GM19193 (cell line): Measurements from ENCODE around the gene SARS1.

ENCODE experiments used
- POLR2A ChIP-seq: IDR thresholded peaks from 4 replicates; pipeline ENCODE4 v1.6.1; 2011; ENCODE audit not compliant: insufficient read depth, insufficient read length; ENCODE audit errors: extremely low read depth

The SARS1 gene

GRCh38 chr1:109188200-109188599 is 25.5 kb upstream of the SARS1 start:
- no peak for TF ChIP-seq POLR2A

- no peak for TF ChIP-seq POLR2A
Observed at GRCh38 chr1:109188781-109189180, 24.9 kb upstream of the SARS1 start.

- TF ChIP-seq POLR2A: no peak
Observed at GRCh38 chr1:109190189-109190588, 23.5 kb upstream of the SARS1 start.

- no peak for TF ChIP-seq POLR2A
Observed at GRCh38 chr1:109191377-109191776, 22.3 kb upstream of the SARS1 start.

GRCh38 chr1:109191891-109192290 is 21.8 kb upstream of the SARS1 start:
- no peak for TF ChIP-seq POLR2A

- TF ChIP-seq POLR2A: no peak
Observed at GRCh38 chr1:109192433-109192832, 21.3 kb upstream of the SARS1 start.

- no peak for TF ChIP-seq POLR2A
Observed at GRCh38 chr1:109193653-109194590, 19.8 kb upstream of the SARS1 start.

GRCh38 chr1:109197158-109198042 is 16.3 kb upstream of the SARS1 start:
- TF ChIP-seq POLR2A: no peak

GRCh38 chr1:109198043-109198695 is 15.5 kb upstream of the SARS1 start:
- no peak for TF ChIP-seq POLR2A

GRCh38 chr1:109198745-109199144 is 15.0 kb upstream of the SARS1 start:
- no peak for TF ChIP-seq POLR2A

GRCh38 chr1:109199710-109200109 is 14.0 kb upstream of the SARS1 start:
- TF ChIP-seq POLR2A: no peak

- TF ChIP-seq POLR2A: no peak
Observed at GRCh38 chr1:109201123-109201703, 12.5 kb upstream of the SARS1 start.

- TF ChIP-seq POLR2A: no peak
Observed at GRCh38 chr1:109204484-109204883, 9.2 kb upstream of the SARS1 start.

- TF ChIP-seq POLR2A: no peak
Observed at GRCh38 chr1:109206339-109206738, 7.4 kb upstream of the SARS1 start.
